GM12873 (cell line): Measurements from ENCODE around the gene ANKMY1.

Experiments
- TF ChIP-seq, protein P1 (sequence below): IDR thresholded peaks from 2 replicates; pipeline ENCODE4 v1.5.1; 2012; ENCODE audit warnings: low read depth, mild to moderate bottlenecking, moderate library complexity, low read length, control low read depth; ENCODE audit not compliant: insufficient read depth; ENCODE audit errors: missing control alignments

Gene ANKMY1

GRCh38 chr2:240514631-240515030 is 43.2 kb downstream of the ANKMY1 start:
- TF ChIP-seq, protein P1, sequence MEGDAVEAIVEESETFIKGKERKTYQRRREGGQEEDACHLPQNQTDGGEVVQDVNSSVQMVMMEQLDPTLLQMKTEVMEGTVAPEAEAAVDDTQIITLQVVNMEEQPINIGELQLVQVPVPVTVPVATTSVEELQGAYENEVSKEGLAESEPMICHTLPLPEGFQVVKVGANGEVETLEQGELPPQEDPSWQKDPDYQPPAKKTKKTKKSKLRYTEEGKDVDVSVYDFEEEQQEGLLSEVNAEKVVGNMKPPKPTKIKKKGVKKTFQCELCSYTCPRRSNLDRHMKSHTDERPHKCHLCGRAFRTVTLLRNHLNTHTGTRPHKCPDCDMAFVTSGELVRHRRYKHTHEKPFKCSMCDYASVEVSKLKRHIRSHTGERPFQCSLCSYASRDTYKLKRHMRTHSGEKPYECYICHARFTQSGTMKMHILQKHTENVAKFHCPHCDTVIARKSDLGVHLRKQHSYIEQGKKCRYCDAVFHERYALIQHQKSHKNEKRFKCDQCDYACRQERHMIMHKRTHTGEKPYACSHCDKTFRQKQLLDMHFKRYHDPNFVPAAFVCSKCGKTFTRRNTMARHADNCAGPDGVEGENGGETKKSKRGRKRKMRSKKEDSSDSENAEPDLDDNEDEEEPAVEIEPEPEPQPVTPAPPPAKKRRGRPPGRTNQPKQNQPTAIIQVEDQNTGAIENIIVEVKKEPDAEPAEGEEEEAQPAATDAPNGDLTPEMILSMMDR, result no peak

DNA sequence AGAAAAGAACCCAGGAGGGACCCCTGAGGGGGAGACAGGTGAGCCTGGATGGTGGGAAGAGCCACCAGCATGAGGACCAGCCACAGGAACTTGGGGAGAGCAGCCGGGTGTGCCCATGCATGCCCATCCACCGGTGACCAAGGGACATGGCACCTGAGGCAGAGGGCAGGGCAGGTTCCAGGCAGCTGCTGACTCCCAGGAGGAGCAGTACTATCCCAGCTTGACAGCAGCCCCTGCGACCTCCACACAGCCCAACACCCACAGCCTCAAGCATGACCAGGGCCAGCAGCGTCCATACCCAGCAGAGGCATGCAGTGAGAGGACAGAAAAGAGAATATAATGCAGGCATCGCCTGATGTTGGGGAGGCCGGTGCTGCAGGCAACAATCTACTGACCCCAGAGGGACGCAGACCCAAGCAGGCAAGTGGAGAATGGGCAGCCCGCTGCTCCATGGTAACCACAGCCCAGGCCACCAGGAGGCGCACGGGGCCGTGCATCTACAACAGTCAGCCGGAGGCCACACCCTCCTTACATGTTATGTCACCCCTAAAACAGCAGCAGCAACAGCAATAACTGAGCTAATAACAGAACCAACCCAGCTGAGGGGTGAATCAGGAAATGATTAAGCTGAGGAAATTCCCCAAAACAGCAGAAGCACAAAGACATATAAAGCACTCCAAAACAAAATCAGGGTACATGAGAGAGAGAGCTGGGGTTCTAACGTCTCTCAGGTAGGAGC is 44.1 kb downstream of the ANKMY1 start:
- TF ChIP-seq, protein P1, result peak; percentile 98

DNA sequence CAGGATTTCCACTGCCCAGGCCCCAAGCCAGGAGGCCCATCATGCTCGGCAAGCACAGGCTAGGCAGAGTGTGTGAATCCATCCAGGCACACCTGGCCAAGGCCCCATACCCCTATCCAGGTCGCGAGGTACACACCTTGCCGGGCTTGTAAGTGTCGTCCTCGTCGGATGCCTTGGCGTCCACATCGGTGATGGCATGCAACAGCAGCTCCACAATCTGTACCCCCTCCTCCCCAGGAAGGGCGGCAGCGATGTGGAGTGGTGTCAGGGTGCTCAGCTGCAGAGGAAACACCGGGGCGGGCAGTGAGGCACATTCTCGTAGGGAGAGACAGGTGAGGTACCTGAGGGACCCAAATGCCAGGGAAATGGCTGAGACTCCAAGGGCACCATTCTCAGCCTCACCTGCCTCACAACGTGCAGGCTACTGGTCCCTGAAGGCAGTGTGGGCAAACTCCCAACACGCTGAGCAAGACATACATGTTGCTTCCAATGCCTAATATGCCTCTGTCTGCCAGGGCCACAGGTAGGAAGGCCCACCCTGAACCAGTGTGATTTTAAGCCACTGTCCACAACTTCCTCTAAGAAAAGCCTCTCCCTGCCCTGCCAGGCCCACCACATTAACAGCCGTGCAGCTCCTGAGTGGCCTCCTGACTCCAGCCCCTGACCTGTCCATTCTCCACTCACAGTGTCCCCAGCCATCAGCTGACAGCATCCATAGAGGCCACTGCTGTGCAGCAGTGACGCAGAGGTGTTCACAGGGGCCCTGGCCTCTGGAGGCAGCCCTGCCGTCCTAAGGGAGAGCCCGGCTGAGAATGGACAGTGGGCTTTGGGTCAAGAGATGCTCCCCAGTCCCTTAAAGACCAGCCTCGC is 44.9 kb downstream of the ANKMY1 start:
- TF ChIP-seq, protein P1, result no peak

DNA sequence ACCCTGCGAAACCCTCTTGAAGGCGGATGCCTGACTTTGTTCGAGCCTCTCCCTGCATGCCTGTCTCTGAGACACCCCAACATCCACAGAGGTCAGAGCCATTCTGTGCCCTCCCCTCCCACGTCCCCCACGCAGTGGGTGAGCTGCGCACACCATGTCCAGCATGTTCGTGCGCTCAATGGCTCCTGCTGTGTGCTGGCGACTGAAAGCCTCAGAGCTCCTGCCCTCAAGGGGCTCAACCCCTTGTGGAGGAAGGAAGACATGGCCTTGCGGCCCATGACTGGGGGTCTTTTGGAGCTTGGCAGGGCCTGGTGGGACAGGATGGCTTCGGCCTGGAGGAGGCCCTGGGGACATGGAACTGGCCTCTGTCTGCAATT is 45.7 kb downstream of the ANKMY1 start:
- TF ChIP-seq, protein P1, result no peak

DNA sequence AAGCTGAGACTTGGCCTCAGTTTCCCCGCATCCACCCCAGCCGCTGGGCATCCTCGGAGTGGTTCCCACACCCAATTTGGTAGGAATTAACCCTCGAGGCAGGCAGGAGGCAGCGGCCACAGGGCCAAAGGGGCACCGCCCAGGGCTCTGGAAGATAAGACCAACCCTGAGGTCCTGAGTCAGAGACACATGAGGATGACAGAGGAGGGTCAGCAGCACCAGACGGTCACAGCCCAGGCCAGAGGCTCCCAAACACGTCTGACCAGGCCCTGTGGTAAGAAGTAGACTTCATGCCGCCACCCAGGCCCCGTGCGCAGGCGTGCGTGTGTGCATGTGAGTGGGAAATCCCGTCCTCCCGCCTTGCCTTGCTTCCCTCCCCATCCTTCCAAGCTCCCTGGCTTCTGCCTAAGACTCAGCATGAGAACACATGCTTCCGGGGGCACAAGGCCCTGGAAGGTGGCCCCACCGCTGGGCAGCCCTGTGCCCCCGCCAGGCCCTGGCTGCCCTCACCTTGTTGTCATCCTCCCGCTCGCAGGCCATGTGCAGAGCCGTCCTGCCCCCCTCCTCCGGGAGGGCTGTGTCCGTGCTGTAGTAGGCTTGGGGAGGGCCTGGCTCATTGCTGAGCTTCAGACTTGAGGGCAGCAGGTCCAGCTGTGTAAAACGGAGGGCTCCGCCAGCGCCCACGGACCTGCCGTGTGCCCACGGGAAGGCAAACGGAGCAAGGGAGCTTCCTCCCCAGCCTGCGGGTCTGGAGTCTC is 46.3 kb downstream of the ANKMY1 start:
- TF ChIP-seq, protein P1, result no peak

DNA sequence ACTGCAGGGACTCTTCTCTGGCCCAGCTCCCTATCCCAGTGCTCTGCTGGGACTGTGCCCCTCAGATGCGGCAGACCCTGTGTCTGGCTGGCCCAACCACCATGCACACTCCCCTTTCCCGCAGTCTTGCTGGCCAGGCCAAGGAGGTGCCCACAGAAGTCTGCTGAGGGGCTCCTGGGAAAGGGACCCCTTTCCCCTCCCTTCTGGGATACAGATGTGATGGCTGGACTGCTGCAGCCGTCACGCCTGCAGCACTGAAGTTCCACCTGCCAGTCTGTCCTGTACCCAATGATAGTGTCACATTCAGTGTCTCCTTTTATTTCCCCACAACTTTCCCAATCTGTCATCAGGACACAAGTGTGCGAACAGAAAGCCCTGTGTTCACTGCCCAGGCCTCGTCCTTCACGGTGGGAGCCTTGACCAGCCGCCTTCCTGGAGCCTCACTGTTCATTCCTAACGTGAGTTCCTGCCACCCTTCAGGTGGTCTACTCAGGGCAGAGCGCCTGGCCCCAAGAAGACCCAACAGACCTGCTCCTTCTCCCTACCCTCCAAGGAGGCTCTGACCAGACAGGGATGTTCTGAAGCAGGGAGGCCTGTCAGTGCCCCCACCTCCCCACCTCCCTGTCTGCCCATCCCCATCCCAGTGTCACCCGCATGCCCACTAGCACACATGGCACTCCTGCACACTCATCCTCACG is 47.1 kb downstream of the ANKMY1 start:
- TF ChIP-seq, protein P1, result no peak
